Peyer's patch (tissue), 4 donors: ENCODE data around the gene CORO2A. TPM values are rescaled to one million over a fixed set of nuclear protein-coding genes. Genes with fewer than 3 reads are reported as not detected.
A peak's percentile ranks its signal among the peaks of the same experiment; 100 is the strongest.

ENCODE experiments used
- DNase-seq, 3 donors: peaks; one replicate each; pipeline ENCODE4 v3.0.0-alpha.2; 2017 to 2019
- H3K27ac ChIP-seq, 4 donors: fragments of 200-600 bp; sonication (generic); one replicate each; pipeline ENCODE4 v1.5.1; 2016 to 2019
- H3K27me3 ChIP-seq, 2 donors: fragments of 200-600 bp; sonication (generic); one replicate each; pipeline ENCODE4 v1.5.1; 2019
- H3K36me3 ChIP-seq, 3 donors: fragments of 200-600 bp; sonication (generic); one replicate each; pipeline ENCODE4 v1.5.1; 2016 to 2019
- H3K4me1 ChIP-seq, 4 donors: fragments of 200-600 bp; sonication (generic); one replicate each; pipeline ENCODE4 v1.5.1; 2016 to 2019
- H3K4me3 ChIP-seq, 4 donors: fragments of 200-600 bp; sonication (generic); 1 replicate in 3 of 4; 2 replicates in 1 of 4; pipeline ENCODE4 v1.5.1; 2016 to 2019; ENCODE audit warnings: mild to moderate bottlenecking in 1 of 4
- H3K9me3 ChIP-seq, 4 donors: fragments of 200-600 bp; sonication (generic); one replicate each; pipeline ENCODE4 v1.5.1; 2016 to 2019; ENCODE audit warnings: mild to moderate bottlenecking in 1 of 4
- CTCF ChIP-seq, 6 experiments: fragments of 450-650 bp in 4 of 6; fragments of 200-600 bp in 2 of 6; sonication (generic) in 1 of 6; IDR thresholded peaks; one replicate each; pipeline ENCODE4 v1.5.1; 2017 to 2019; ENCODE audit warnings: antibody characterized with exemption in 6 of 6, mild to moderate bottlenecking in 3 of 6, moderate library complexity in 1 of 6
- POLR2A ChIP-seq, 2 donors: fragments of 450-650 bp; IDR thresholded peaks; one replicate each; pipeline ENCODE4 v1.5.1; 2017; ENCODE audit warnings: antibody characterized with exemption in 2 of 2, mild to moderate bottlenecking in 2 of 2, moderate library complexity in 2 of 2
- total RNA-seq, 4 donors: library from RNA; depleted of rRNA; stranded (reverse); fragments of >200 nt; gene quantifications; one replicate each; pipeline ENCODE4 v1.1.0, GENCODE V29; 2016

Gene CORO2A
- total RNA-seq, 4 donors from 2014 or later, result 15.7 to 99.6 (median 91.9) TPM

DNA sequence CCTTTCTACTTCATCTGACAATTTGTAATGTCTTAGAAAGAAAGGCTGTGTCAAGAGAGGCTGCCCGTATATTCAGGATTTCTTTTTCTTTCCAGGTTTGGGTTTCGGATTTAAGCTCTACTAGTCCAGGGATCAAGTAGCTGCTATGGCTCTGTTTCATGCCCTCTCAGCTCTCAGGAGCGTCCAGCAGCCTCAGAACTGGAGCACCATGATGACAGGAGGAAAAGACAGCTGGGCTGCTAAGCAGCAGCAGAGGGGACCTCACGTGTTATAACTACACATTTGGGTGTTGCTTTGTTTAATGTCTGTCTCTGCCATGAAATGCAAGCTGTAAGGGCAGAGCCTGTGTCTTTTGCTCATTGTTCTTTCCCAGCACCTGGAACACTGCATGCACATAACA, 34.5 kb upstream of the CORO2A start:
- H3K4me1 ChIP-seq, result peaks cover 0 to 44% (median 19%) of the 10 kb centered on the region in 4 donors
- peaks cover 0 to 24% (median 0%) of the 10 kb centered on the region in 3 donors for H3K36me3 ChIP-seq
- no peaks in the 10 kb centered on the region for H3K9me3 ChIP-seq
- DNase-seq, result no peak
- peak overlapping the region in 3 of 4 donors; percentile 27 to 69 (median 54) for H3K27ac ChIP-seq
- no peaks in the 10 kb centered on the region for H3K27me3 ChIP-seq
- H3K4me3 ChIP-seq, result no peak overlapping the region
- TF ChIP-seq CTCF (IDR thresholded peaks at IDR 0.05) (no peak), POLR2A (IDR thresholded peaks at IDR 0.05) (no peak)

- no peak for TF ChIP-seq CTCF (IDR thresholded peaks at IDR 0.05)
- TF ChIP-seq POLR2A (IDR thresholded peaks at IDR 0.05), result no peak
Measured at GRCh38 chr9:98226516-98226915, 34.1 kb upstream of the CORO2A start.

GRCh38 chr9:98225015-98225442, 32.6 kb upstream of the CORO2A start:
- Histone ChIP-seq H3K4me1 (peaks cover 0 to 36% (median 17%) of the 10 kb centered on the region in 4 donors), H3K27me3 (no peaks in the 10 kb centered on the region), H3K9me3 (no peaks in the 10 kb centered on the region), H3K36me3 (peaks cover 0 to 30% (median 0%) of the 10 kb centered on the region in 3 donors), H3K27ac (peak overlapping the region in 1 of 4 donors; percentile 23), H3K4me3 (no peak overlapping the region)
- TF ChIP-seq POLR2A (IDR thresholded peaks at IDR 0.05) (no peak), CTCF (IDR thresholded peaks at IDR 0.05) (no peak)
- DNase-seq, result peak in 2 of 3 donors; percentile 71 to 79

More at GRCh38 chr9:98226516-98226915, 34.1 kb upstream of the CORO2A start:
- H3K27me3 ChIP-seq, result no peaks in the 10 kb centered on the region
- H3K4me1 ChIP-seq, result peaks cover 0 to 44% (median 18%) of the 10 kb centered on the region in 4 donors
- no peaks in the 10 kb centered on the region for H3K9me3 ChIP-seq
- no peak overlapping the region for H3K4me3 ChIP-seq
- peaks cover 0 to 24% (median 0%) of the 10 kb centered on the region in 3 donors for H3K36me3 ChIP-seq
- no peak for DNase-seq
- peak overlapping the region in 3 of 4 donors; percentile 27 to 69 (median 54) for H3K27ac ChIP-seq

- Histone ChIP-seq H3K27ac (no peak overlapping the region), H3K4me3 (no peak overlapping the region), H3K9me3 (no peaks in the 10 kb centered on the region), H3K27me3 (no peaks in the 10 kb centered on the region), H3K4me1 (peaks cover 0 to 30% (median 14%) of the 10 kb centered on the region in 4 donors), H3K36me3 (peaks cover 0 to 32% (median 0%) of the 10 kb centered on the region in 3 donors)
- TF ChIP-seq POLR2A (IDR thresholded peaks at IDR 0.05) (no peak), CTCF (IDR thresholded peaks at IDR 0.05) (no peak)
- no peak for DNase-seq
Measured at GRCh38 chr9:98222885-98223691, 30.7 kb upstream of the CORO2A start.

DNA sequence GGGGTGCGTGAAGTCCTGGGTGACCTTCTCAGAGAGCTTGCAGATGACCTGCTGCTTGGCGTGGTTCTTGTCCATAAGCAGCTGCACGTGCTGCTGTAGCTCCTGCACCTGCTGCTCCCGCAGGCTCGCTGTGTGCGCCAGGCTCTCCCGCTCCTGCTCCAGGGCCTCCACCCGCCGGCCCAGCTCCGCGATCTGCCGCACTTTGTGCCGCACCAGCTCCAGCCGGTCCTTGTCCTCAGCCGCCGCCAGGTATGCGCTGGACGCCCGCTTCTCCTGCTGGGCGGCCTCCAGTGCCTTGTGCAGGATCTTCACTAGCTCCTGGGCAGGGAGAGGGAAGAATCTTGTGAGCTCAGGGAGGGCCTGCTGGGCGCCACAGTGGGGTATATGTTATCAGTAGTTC, 28.5 kb upstream of the CORO2A start:
- Histone ChIP-seq H3K27ac (no peak overlapping the region), H3K4me1 (peaks cover 0 to 8% (median 3%) of the 10 kb centered on the region in 4 donors), H3K9me3 (no peaks in the 10 kb centered on the region), H3K27me3 (no peaks in the 10 kb centered on the region), H3K4me3 (no peak overlapping the region), H3K36me3 (peaks cover 0 to 42% (median 0%) of the 10 kb centered on the region in 3 donors)
- no peak for TF ChIP-seq POLR2A (IDR thresholded peaks at IDR 0.05)
- TF ChIP-seq CTCF (IDR thresholded peaks at IDR 0.05), result no peak
- no peak for DNase-seq
